ENCODE data around the gene MMGT1. TPM values are rescaled to one million over a fixed set of nuclear protein-coding genes. Genes with fewer than 3 reads are reported as not detected.

The MMGT1 gene
- total RNA-seq, 2 experiments from 2014 or later, result 15.9 to 16.4 TPM

- POLR2A ChIA-PET, result no interaction called here
- CTCF ChIA-PET, result no interaction called here
- Mint-ChIP-seq H3K36me3 (ENCODE audit: low read depth) (no peaks in the 10 kb centered on the region), H3K9me3 (ENCODE audit: insufficient read depth) (no peaks in the 10 kb centered on the region), H3K27me3 (ENCODE audit: low read depth) (peaks cover 4% of the 10 kb centered on the region), H3K27ac (no peak overlapping the region), H3K4me1 (ENCODE audit: low read depth) (no peaks in the 10 kb centered on the region), H3K4me3 (no peak overlapping the region)
- no peak for DNase-seq
- ATAC-seq, result no peak
Measured at GRCh38 chrX:135914404-135914803, 59.4 kb downstream of the MMGT1 start.

Other genes with a start within 250 kb of the MMGT1 start
- gene CT45A3, start 205.8 kb downstream of the MMGT1 start, total RNA-seq, result not detected
- gene CT45A5, start 188.5 kb downstream of the MMGT1 start, total RNA-seq, result not detected
- gene CT45A6, start 171.2 kb downstream of the MMGT1 start, total RNA-seq, result not detected
- not detected for gene CT45A2, start 154.0 kb downstream of the MMGT1 start, total RNA-seq
- not detected for gene CT45A7, start 136.7 kb downstream of the MMGT1 start, total RNA-seq
- not detected for gene CT45A8, start 119.5 kb downstream of the MMGT1 start, total RNA-seq
- gene CT45A9, start 102.2 kb downstream of the MMGT1 start, total RNA-seq, result not detected
- gene CT45A10, start 80.5 kb downstream of the MMGT1 start, total RNA-seq, result not detected
- gene SAGE1, start 80.3 kb downstream of the MMGT1 start, total RNA-seq, result not detected
- 10 to 100 TPM; 15.4 to 17.5 TPM for gene SLC9A6, start 11.4 kb upstream of the MMGT1 start, total RNA-seq
- 10 to 100 TPM; 12.6 to 14.4 TPM for gene FHL1, start 173.5 kb upstream of the MMGT1 start, total RNA-seq

Measured in activated CD8-positive, alpha-beta T cell treated with anti-CD3 and anti-CD28 coated beads, Interleukin-2, amount 10 ng/mL, durations not matched to agents 7 days and 5 days (primary cell).